ENCODE results near the gene TEDC2. TPM values are rescaled to one million over a fixed set of nuclear protein-coding genes. Genes with fewer than 3 reads are reported as not detected.

Gene TEDC2
- polyA plus RNA-seq, 1 of the 3 experiments (the other 2 are of a cell fraction) = 15.6 TPM

DNA sequence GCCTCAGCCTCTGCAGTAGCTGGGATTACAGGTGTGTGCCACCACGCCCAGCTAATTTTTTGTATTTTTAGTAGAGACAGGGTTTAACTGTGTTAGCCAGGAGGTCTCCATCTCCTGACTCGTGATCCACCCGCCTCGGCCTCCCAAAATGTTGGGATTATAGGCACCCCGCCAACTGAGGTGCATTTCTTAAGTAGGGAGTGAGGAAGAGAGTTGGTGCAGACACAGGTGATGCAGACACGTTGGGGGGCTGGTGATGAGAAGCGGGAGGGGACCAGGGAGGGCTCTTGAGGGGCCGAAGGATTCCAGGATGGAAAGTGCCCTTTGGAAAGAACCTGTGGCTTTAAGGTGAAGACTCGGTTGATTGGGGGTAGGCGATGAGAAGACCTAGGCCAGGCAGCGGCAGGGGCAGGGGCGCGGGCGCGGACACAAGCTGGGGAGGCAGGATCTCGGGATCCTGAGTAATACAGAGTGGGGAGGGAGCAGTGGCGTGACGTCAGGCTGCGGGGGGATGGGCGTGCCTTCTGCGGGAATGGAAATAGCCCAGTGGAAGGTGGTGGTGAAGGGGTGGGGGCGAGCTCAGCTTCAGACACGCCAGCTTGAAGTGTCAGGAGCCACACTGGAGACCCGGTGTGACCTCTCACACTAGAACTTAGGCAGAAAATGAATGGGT is 51.4 kb downstream of the TEDC2 start:
- ChIA-PET POLR2A (no interaction called here), CTCF (interaction anchor here (1.1 to 6.6 kb wide), 3 partner anchors 10 to 82 kb away, joined by 7 to 41 read pairs (median 8); partner anchors contain the start of genes CCNF and TBC1D24)
- H3K4me2 ChIP-seq = no peak overlapping the region
- peaks cover 6 to 19% of the 10 kb centered on the region in 2 experiments; a peak in 3 of 4 replicates for H3K4me1 ChIP-seq (ENCODE audit: control insufficient read depth in 1 of 2, insufficient read depth in 2 of 2, low read depth in 1 of 2, low read length in 1 of 2)
- H3K4me3 ChIP-seq (ENCODE audit: low read depth in 2 of 2, low read length in 1 of 2) = no peak overlapping the region
- no peak for DNase-seq
- peaks cover 25% of the 10 kb centered on the region for H3K79me2 ChIP-seq (ENCODE audit: insufficient read depth)
- no peaks in the 10 kb centered on the region for H3K36me3 ChIP-seq (replicated peaks in 1 of 2; ENCODE audit: control insufficient read depth in 1 of 2, insufficient read depth in 2 of 2, low read length in 1 of 2)
- 91% methylated on average over 24 of the region's 24 CpGs for WGBS (ENCODE audit: low lambda C conversion rate)
- no peaks in the 10 kb centered on the region for H3K9me2 ChIP-seq
- no peak overlapping the region for H2AFZ ChIP-seq (ENCODE audit: low read depth)
- H3F3A ChIP-seq (replicated peaks; ENCODE audit: insufficient read depth) = no peaks in the 10 kb centered on the region
- no peak overlapping the region for H3K9ac ChIP-seq
- no peaks in the 10 kb centered on the region for H3K9me3 ChIP-seq
- peaks cover 19% of the 10 kb centered on the region for H4K20me1 ChIP-seq (ENCODE audit: insufficient read depth)
- TF ChIP-seq ELF1 (IDR thresholded peaks at IDR 0.05) = no peak
- no peak for TF ChIP-seq SMC3 (IDR thresholded peaks at IDR 0.05; ENCODE audit: low read depth, low read length)
- TF ChIP-seq EP300 (IDR thresholded peaks at IDR 0.05; ENCODE audit: borderline replicate concordance in 1 of 2, low read depth in 1 of 2, low read length in 1 of 2) = no peak
- TF ChIP-seq POLR2AphosphoS5 (IDR thresholded peaks at IDR 0.05; ENCODE audit: low read depth, low read length) = no peak
- TF ChIP-seq, protein P1, sequence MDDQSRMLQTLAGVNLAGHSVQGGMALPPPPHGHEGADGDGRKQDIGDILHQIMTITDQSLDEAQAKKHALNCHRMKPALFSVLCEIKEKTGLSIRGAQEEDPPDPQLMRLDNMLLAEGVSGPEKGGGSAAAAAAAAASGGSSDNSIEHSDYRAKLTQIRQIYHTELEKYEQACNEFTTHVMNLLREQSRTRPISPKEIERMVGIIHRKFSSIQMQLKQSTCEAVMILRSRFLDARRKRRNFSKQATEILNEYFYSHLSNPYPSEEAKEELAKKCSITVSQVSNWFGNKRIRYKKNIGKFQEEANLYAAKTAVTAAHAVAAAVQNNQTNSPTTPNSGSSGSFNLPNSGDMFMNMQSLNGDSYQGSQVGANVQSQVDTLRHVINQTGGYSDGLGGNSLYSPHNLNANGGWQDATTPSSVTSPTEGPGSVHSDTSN (IDR thresholded peaks at IDR 0.05) = no peak
- TF ChIP-seq, protein P2, sequence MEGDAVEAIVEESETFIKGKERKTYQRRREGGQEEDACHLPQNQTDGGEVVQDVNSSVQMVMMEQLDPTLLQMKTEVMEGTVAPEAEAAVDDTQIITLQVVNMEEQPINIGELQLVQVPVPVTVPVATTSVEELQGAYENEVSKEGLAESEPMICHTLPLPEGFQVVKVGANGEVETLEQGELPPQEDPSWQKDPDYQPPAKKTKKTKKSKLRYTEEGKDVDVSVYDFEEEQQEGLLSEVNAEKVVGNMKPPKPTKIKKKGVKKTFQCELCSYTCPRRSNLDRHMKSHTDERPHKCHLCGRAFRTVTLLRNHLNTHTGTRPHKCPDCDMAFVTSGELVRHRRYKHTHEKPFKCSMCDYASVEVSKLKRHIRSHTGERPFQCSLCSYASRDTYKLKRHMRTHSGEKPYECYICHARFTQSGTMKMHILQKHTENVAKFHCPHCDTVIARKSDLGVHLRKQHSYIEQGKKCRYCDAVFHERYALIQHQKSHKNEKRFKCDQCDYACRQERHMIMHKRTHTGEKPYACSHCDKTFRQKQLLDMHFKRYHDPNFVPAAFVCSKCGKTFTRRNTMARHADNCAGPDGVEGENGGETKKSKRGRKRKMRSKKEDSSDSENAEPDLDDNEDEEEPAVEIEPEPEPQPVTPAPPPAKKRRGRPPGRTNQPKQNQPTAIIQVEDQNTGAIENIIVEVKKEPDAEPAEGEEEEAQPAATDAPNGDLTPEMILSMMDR (IDR thresholded peaks at IDR 0.05) = no peak
- TF ChIP-seq, protein P3, sequence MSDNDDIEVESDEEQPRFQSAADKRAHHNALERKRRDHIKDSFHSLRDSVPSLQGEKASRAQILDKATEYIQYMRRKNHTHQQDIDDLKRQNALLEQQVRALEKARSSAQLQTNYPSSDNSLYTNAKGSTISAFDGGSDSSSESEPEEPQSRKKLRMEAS (IDR thresholded peaks at IDR 0.05; ENCODE audit: low read depth) = no peak
- no peak for TF ChIP-seq FOXM1 (IDR thresholded peaks at IDR 0.05; ENCODE audit: low read depth)
- no peak for TF ChIP-seq YY1 (IDR thresholded peaks at IDR 0.05; ENCODE audit: low read depth)
- no peak for TF ChIP-seq FOXJ3 (CRISPR knock-in tag; IDR thresholded peaks at IDR 0.05)
- TF ChIP-seq RAD21 (IDR thresholded peaks at IDR 0.05; ENCODE audit: low read length) = no peak
- no peak for TF ChIP-seq NFIC (IDR thresholded peaks at IDR 0.05; ENCODE audit: borderline replicate concordance)
- H3K27me3 ChIP-seq (ENCODE audit: insufficient read depth) = no peaks in the 10 kb centered on the region
- H3K27ac ChIP-seq (ENCODE audit: low read depth in 2 of 2, low read length in 1 of 2) = no peak overlapping the region

DNA sequence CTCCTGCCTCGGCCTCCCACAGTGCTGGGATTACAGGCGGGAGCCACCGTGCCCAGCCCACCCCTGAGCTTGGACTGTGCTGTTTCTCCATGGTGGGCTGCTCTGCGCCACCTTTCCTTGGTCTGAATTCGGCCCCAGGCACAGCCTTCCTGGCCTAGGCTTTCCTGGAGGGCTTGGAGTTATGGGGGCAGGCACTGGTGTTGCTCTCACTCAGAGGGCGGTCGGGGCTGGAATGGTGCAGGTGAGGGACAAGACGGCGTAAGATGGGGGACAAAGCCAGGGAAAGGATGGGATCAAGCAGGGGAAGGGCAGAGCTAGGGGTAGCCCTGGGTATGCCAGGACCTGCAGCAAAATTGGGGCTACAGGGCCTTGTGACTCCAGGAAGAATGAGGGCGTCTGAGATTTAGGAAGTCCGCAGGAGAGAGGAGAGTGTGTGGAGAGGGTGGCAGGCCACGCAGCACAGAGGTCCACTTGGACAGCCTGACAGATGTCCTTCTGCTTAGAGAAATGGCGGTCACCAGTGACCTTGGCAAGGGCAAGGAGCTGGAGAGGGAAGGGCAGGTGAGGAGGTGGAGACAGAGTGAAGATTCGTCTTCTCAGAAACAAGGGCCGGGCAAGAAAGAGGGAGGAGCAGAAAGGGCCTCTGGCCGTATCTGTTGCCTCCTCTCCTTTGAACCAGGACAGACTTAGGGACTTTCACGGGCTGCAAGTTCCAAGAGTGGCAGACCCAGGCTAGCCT is 52.3 kb downstream of the TEDC2 start:
- Histone ChIP-seq H3K4me1 (ENCODE audit: control insufficient read depth in 1 of 2, insufficient read depth in 2 of 2, low read depth in 1 of 2, low read length in 1 of 2) (peaks cover 15 to 24% of the 10 kb centered on the region in 2 experiments; a peak in 3 of 4 replicates), H3K79me2 (ENCODE audit: insufficient read depth) (peaks cover 34% of the 10 kb centered on the region), H2AFZ (ENCODE audit: low read depth) (no peak overlapping the region), H3K9me3 (no peaks in the 10 kb centered on the region), H3K27ac (ENCODE audit: low read depth in 2 of 2, low read length in 1 of 2) (no peak overlapping the region), H3K27me3 (ENCODE audit: insufficient read depth) (no peaks in the 10 kb centered on the region), H4K20me1 (ENCODE audit: insufficient read depth) (peaks cover 28% of the 10 kb centered on the region), H3K9me2 (no peaks in the 10 kb centered on the region), H3K4me2 (no peak overlapping the region), H3K9ac (no peak overlapping the region), H3K4me3 (ENCODE audit: low read depth in 2 of 2, low read length in 1 of 2) (no peak overlapping the region), H3K36me3 (replicated peaks in 1 of 2; ENCODE audit: control insufficient read depth in 1 of 2, insufficient read depth in 2 of 2, low read length in 1 of 2) (no peaks in the 10 kb centered on the region), H3F3A (replicated peaks; ENCODE audit: insufficient read depth) (no peaks in the 10 kb centered on the region)
- 97% methylated on average over 12 of the region's 17 CpGs for WGBS (ENCODE audit: low lambda C conversion rate)
- no peak for DNase-seq
- CTCF ChIA-PET = interaction anchor here (2.4 to 6.6 kb wide), 2 partner anchors 11 to 83 kb away, joined by 8 to 41 read pairs; partner anchors contain the start of gene CCNF
- POLR2A ChIA-PET = no interaction called here
- TF ChIP-seq, protein P4, sequence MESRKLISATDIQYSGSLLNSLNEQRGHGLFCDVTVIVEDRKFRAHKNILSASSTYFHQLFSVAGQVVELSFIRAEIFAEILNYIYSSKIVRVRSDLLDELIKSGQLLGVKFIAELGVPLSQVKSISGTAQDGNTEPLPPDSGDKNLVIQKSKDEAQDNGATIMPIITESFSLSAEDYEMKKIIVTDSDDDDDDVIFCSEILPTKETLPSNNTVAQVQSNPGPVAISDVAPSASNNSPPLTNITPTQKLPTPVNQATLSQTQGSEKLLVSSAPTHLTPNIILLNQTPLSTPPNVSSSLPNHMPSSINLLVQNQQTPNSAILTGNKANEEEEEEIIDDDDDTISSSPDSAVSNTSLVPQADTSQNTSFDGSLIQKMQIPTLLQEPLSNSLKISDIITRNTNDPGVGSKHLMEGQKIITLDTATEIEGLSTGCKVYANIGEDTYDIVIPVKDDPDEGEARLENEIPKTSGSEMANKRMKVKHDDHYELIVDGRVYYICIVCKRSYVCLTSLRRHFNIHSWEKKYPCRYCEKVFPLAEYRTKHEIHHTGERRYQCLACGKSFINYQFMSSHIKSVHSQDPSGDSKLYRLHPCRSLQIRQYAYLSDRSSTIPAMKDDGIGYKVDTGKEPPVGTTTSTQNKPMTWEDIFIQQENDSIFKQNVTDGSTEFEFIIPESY (IDR thresholded peaks at IDR 0.05; ENCODE audit: borderline replicate concordance, low read depth) = no peak
- TF ChIP-seq EP300 (IDR thresholded peaks at IDR 0.05; ENCODE audit: borderline replicate concordance in 1 of 2, low read depth in 1 of 2, low read length in 1 of 2) = no peak
- TF ChIP-seq SMC3 (IDR thresholded peaks at IDR 0.05; ENCODE audit: low read depth, low read length) = no peak
- TF ChIP-seq FOXM1 (IDR thresholded peaks at IDR 0.05; ENCODE audit: low read depth) = no peak
- TF ChIP-seq TAF1 (IDR thresholded peaks at IDR 0.05; ENCODE audit: borderline replicate concordance, low read depth, low read length) = no peak
- TF ChIP-seq JUND (IDR thresholded peaks at IDR 0.05) = no peak
- TF ChIP-seq, protein P2 (IDR thresholded peaks at IDR 0.05) = no peak
- TF ChIP-seq, protein P5, sequence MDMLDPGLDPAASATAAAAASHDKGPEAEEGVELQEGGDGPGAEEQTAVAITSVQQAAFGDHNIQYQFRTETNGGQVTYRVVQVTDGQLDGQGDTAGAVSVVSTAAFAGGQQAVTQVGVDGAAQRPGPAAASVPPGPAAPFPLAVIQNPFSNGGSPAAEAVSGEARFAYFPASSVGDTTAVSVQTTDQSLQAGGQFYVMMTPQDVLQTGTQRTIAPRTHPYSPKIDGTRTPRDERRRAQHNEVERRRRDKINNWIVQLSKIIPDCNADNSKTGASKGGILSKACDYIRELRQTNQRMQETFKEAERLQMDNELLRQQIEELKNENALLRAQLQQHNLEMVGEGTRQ (IDR thresholded peaks at IDR 0.05; ENCODE audit: borderline replicate concordance, low read depth, low read length) = no peak
- no peak for TF ChIP-seq POLR2AphosphoS5 (IDR thresholded peaks at IDR 0.05; ENCODE audit: low read depth, low read length)
